A673 (cell line): ENCODE data around the gene C20orf204. TPM values are rescaled to one million over a fixed set of nuclear protein-coding genes. Genes with fewer than 3 reads are reported as not detected.

ENCODE experiments used
- BruUV-seq: library from RNA; stranded (reverse); fragments of 400-500 nt; replicated peaks from 2 replicates; lab custom pipeline; 2021; lab: Mats Ljungman, UMichigan
- CTCF ChIA-PET: fragments of 300-600 bp; sonication (Branson Sonifier 250); formaldehyde crosslinking; loops from one replicate; lab custom pipeline; 2022; ENCODE audit warnings: antibody characterized with exemption; lab: Charles Lee
- POLR2A ChIA-PET: fragments of 300-600 bp; sonication (Branson Sonifier 250); formaldehyde crosslinking; loops from one replicate; lab custom pipeline; 2022; ENCODE audit warnings: antibody characterized with exemption; ENCODE audit not compliant: low non-redundant PET; lab: Charles Lee
- DNase-seq: peaks from one replicate; pipeline ENCODE4 v3.0.0-alpha.2; 2015; ENCODE audit warnings: low spot score
- H3K27ac ChIP-seq: fragments of 200-600 bp; sonication (generic); 2 replicates; pipeline ENCODE4 v1.5.1; 2016; ENCODE audit warnings: mixed run types, low read depth, mild to moderate bottlenecking, mixed read lengths, antibody characterized with exemption, low read length; ENCODE audit not compliant: poor library complexity, severe bottlenecking
- H3K27me3 ChIP-seq: fragments of 200-600 bp; sonication (generic); replicated peaks from 2 replicates; pipeline ENCODE4 v1.6.1; 2017; ENCODE audit warnings: mixed run types, low read depth, mild to moderate bottlenecking, mixed read lengths, antibody characterized with exemption, low read length; ENCODE audit not compliant: insufficient read depth, poor library complexity
- H3K36me3 ChIP-seq: fragments of 200-600 bp; sonication (generic); 2 replicates; pipeline ENCODE4 v1.6.1; 2016; ENCODE audit warnings: mixed run types, mild to moderate bottlenecking, mixed read lengths, antibody characterized with exemption, low read length; ENCODE audit not compliant: insufficient read depth, poor library complexity, severe bottlenecking
- H3K4me1 ChIP-seq: fragments of 200-600 bp; sonication (generic); 2 replicates; pipeline ENCODE4 v1.6.1; 2017; ENCODE audit warnings: mixed run types, mild to moderate bottlenecking, mixed read lengths, antibody characterized with exemption, low read length; ENCODE audit not compliant: insufficient read depth, poor library complexity, severe bottlenecking
- H3K4me3 ChIP-seq: fragments of 200-600 bp; sonication (generic); 2 replicates; pipeline ENCODE4 v1.5.1; 2016; ENCODE audit warnings: low read depth, mixed run types, mild to moderate bottlenecking, mixed read lengths, low read length; ENCODE audit not compliant: poor library complexity, severe bottlenecking
- H3K9me3 ChIP-seq: fragments of 200-600 bp; sonication (generic); 2 replicates; pipeline ENCODE4 v1.6.1; 2016; ENCODE audit warnings: mixed run types, low read depth, mild to moderate bottlenecking, mixed read lengths, antibody characterized with exemption, low read length; ENCODE audit not compliant: poor library complexity, severe bottlenecking
- EZH2 ChIP-seq: fragments of 200-600 bp; sonication (generic); IDR thresholded peaks from 2 replicates; pipeline ENCODE4 v1.6.1; 2017; ENCODE audit warnings: borderline replicate concordance, low read depth, mild to moderate bottlenecking, mixed read lengths, antibody characterized with exemption, low read length; ENCODE audit not compliant: poor library complexity, severe bottlenecking
- intact Hi-C: fragments of 100-400 bp; cut with micrococcal nuclease; formaldehyde crosslinking; loops from one replicate; pipeline ENCODE4 v1.10.0; 2022; ENCODE audit not compliant: unreplicated experiment
- total RNA-seq: library from RNA; stranded (reverse); gene quantifications from 2 replicates; pipeline ENCODE4 v1.2.3, GENCODE V29; 2021
- TF ChIP-seq, protein P1 (sequence below): fragments of 300-800, 200-600 bp; sonication (generic); conservative IDR thresholded peaks from 2 replicates; pipeline ENCODE4 v1.5.1; 2017; ENCODE audit warnings: low read depth, mild to moderate bottlenecking, antibody characterized with exemption, low read length, moderate library complexity, mixed read lengths

The C20orf204 gene
- total RNA-seq, 1 experiment from 2014 or later: 2.5 TPM

- no peak for TF ChIP-seq EZH2
- TF ChIP-seq, protein P1, sequence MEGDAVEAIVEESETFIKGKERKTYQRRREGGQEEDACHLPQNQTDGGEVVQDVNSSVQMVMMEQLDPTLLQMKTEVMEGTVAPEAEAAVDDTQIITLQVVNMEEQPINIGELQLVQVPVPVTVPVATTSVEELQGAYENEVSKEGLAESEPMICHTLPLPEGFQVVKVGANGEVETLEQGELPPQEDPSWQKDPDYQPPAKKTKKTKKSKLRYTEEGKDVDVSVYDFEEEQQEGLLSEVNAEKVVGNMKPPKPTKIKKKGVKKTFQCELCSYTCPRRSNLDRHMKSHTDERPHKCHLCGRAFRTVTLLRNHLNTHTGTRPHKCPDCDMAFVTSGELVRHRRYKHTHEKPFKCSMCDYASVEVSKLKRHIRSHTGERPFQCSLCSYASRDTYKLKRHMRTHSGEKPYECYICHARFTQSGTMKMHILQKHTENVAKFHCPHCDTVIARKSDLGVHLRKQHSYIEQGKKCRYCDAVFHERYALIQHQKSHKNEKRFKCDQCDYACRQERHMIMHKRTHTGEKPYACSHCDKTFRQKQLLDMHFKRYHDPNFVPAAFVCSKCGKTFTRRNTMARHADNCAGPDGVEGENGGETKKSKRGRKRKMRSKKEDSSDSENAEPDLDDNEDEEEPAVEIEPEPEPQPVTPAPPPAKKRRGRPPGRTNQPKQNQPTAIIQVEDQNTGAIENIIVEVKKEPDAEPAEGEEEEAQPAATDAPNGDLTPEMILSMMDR: no peak
- intact Hi-C loops: no loop called here
- peaks cover 40% of the 10 kb centered on the region for H3K36me3 ChIP-seq
- no peak overlapping the region for H3K27ac ChIP-seq
- no peaks in the 10 kb centered on the region for H3K4me1 ChIP-seq
- H3K27me3 ChIP-seq: no peaks in the 10 kb centered on the region
- no peak overlapping the region for H3K4me3 ChIP-seq
- ChIA-PET CTCF (no interaction called here), POLR2A (no interaction called here)
- H3K9me3 ChIP-seq: no peaks in the 10 kb centered on the region
- BruUV-seq: no TSS peak
- no peak for DNase-seq
Observed at GRCh38 chr20:64024141-64024990, 11.6 kb upstream of the C20orf204 start.

- TF ChIP-seq, protein P1: no peak
- no peak for TF ChIP-seq EZH2
- POLR2A ChIA-PET: no interaction called here
- BruUV-seq: no TSS peak
- Histone ChIP-seq H3K9me3 (no peaks in the 10 kb centered on the region), H3K4me3 (no peak overlapping the region), H3K36me3 (peaks cover 41% of the 10 kb centered on the region), H3K4me1 (no peaks in the 10 kb centered on the region), H3K27me3 (no peaks in the 10 kb centered on the region), H3K27ac (no peak overlapping the region)
- intact Hi-C loops: no loop called here
- CTCF ChIA-PET: no interaction called here
- DNase-seq: no peak
Observed at GRCh38 chr20:64025101-64025825, 10.7 kb upstream of the C20orf204 start.

- BruUV-seq: no TSS peak
- no peak overlapping the region for H3K27ac ChIP-seq
- no peaks in the 10 kb centered on the region for H3K9me3 ChIP-seq
- DNase-seq: no peak
- H3K4me1 ChIP-seq: no peaks in the 10 kb centered on the region
- H3K36me3 ChIP-seq: peaks cover 44% of the 10 kb centered on the region
- TF ChIP-seq EZH2: no peak
- TF ChIP-seq, protein P1: no peak
- POLR2A ChIA-PET: no interaction called here
- intact Hi-C loops: no loop called here
- no peaks in the 10 kb centered on the region for H3K27me3 ChIP-seq
- H3K4me3 ChIP-seq: no peak overlapping the region
- CTCF ChIA-PET: no interaction called here
Observed at GRCh38 chr20:64025826-64026412, 10.1 kb upstream of the C20orf204 start.
